ENCODE data around the gene RNF113A.
"Not testable (repeated sequence)": the region's sequence is repeated elsewhere in the genome, so short reads cannot be mapped to it uniquely, and the experiment has no call there.

RNF113A gene

GRCh38 chrX:119852382-119853353 is 18.9 kb downstream of the RNF113A start, which contains the start of gene UPF3B:
Gene UPF3B, minus strand, starts transcription at chrX:119852963. Its CDS starts 35 bp downstream, at chrX:119852928.
- peak; percentile 99 for DNase-seq (ENCODE audit: low spot score)

GRCh38 chrX:119833905-119834304 is 37.6 kb downstream of the RNF113A start:
- no peak for DNase-seq (ENCODE audit: low spot score)

GRCh38 chrX:119828446-119828845 is 43.1 kb downstream of the RNF113A start:
- no peak for DNase-seq (ENCODE audit: low spot score)

- DNase-seq (ENCODE audit: low spot score), result no peak
Observed at GRCh38 chrX:119826399-119826959, 45.1 kb downstream of the RNF113A start.

GRCh38 chrX:119824221-119824620 is 47.3 kb downstream of the RNF113A start:
- not testable (repeated sequence) for DNase-seq (ENCODE audit: low spot score)

GRCh38 chrX:119821703-119822102 is 49.8 kb downstream of the RNF113A start:
- DNase-seq (ENCODE audit: low spot score), result not testable (repeated sequence)
